ENCODE measurements around the gene HBG1. TPM values are rescaled to one million over a fixed set of nuclear protein-coding genes. Genes with fewer than 3 reads are reported as not detected.

HBG1 gene
- total RNA-seq, 5 donors from 2014 or later (not counting 1 experiment from before 2014, with no cell fraction given), result 1.8 to 6.4 (median 3.3) TPM; not detected in 2

GRCh38 chr11:5290106-5290505 lies 40.4 kb upstream of the HBG1 start:
- Histone ChIP-seq H3K27ac (ENCODE audit: low read length) (no peak overlapping the region), H3K27me3 (replicated peaks in 1 of 2; ENCODE audit: control insufficient read depth in 2 of 2, extremely low read depth in 1 of 2, insufficient read depth in 2 of 2, low read length in 1 of 2) (no peaks in the 10 kb centered on the region), H3K9me3 (no peaks in the 10 kb centered on the region), H3K36me3 (ENCODE audit: control insufficient read depth in 2 of 2, extremely low read depth in 1 of 2, insufficient read depth in 1 of 2, low read length in 1 of 2) (no peaks in the 10 kb centered on the region), H3K4me1 (ENCODE audit: control insufficient read depth in 1 of 2, extremely low read depth in 1 of 2, insufficient read depth in 2 of 2, low read length in 2 of 2) (no peaks in the 10 kb centered on the region), H3K4me3 (ENCODE audit: control insufficient read depth in 1 of 2, extremely low read depth in 1 of 2, low read length in 1 of 2) (no peak overlapping the region)
- H3K27ac Mint-ChIP-seq, result no peak overlapping the region
- ATAC-seq (replicated peaks in 1 of 4), result no peak
- H3K9me3 Mint-ChIP-seq, result peaks cover 0 to 4% (median 0%) of the 10 kb centered on the region in 3 donors
- H3K4me1 Mint-ChIP-seq, result no peaks in the 10 kb centered on the region
- DNase-seq, result no peak
- ChIA-PET POLR2A (no interaction called here), CTCF (no interaction called here)
- WGBS (ENCODE audit: insufficient coverage), result no CpG with 5 or more reads among the region's 1 CpG
- H3K4me3 Mint-ChIP-seq, result no peak overlapping the region
- H3K36me3 Mint-ChIP-seq, result no peaks in the 10 kb centered on the region
- H3K27me3 Mint-ChIP-seq, result no peaks in the 10 kb centered on the region

GRCh38 chr11:5289696-5290095 lies 40.0 kb upstream of the HBG1 start:
- Mint-ChIP-seq H3K4me1 (no peaks in the 10 kb centered on the region), H3K36me3 (no peaks in the 10 kb centered on the region), H3K27ac (no peak overlapping the region), H3K4me3 (no peak overlapping the region), H3K9me3 (peaks cover 0 to 4% (median 0%) of the 10 kb centered on the region in 3 donors), H3K27me3 (peaks cover 0 to 1% of the 10 kb centered on the region in 2 donors)
- DNase-seq, result no peak
- no peak overlapping the region for H3K27ac ChIP-seq (ENCODE audit: low read length)
- ChIA-PET POLR2A (no interaction called here), CTCF (no interaction called here)
- no peaks in the 10 kb centered on the region for H3K4me1 ChIP-seq (ENCODE audit: control insufficient read depth in 1 of 2, extremely low read depth in 1 of 2, insufficient read depth in 2 of 2, low read length in 2 of 2)
- H3K9me3 ChIP-seq, result no peaks in the 10 kb centered on the region
- H3K27me3 ChIP-seq (replicated peaks in 1 of 2; ENCODE audit: control insufficient read depth in 2 of 2, extremely low read depth in 1 of 2, insufficient read depth in 2 of 2, low read length in 1 of 2), result no peaks in the 10 kb centered on the region
- ATAC-seq (replicated peaks in 1 of 4), result no peak
- no peaks in the 10 kb centered on the region for H3K36me3 ChIP-seq (ENCODE audit: control insufficient read depth in 2 of 2, extremely low read depth in 1 of 2, insufficient read depth in 1 of 2, low read length in 1 of 2)
- no peak overlapping the region for H3K4me3 ChIP-seq (ENCODE audit: control insufficient read depth in 1 of 2, extremely low read depth in 1 of 2, low read length in 1 of 2)

DNA sequence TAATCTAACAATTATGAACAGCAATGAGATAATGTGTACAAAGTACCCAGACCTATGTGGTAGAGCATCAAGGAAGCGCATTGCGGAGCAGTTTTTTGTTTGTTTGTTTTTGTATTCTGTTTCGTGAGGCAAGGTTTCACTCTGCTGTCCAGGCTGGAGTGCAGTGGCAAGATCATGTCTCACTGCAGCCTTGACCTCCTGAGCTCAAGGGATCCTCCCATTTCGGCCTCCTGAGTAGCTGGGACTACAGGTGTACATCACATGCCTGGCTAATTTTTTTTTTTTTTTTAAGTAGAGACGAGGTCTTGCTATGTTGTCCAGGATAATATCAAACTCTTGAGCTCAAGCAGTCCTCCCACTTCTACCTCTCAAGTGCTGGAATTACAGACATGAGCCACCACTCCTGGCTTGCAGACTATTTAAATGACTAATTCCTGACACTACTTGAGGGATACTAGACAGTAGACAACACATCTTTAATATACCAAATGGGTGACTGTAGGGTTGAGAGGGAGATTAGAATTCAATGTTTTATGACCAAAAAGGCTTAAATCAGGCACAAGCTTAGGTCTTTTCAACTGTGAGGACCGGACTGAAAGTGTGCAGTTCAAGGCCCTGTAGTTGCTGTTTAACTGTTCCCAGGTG lies 39.4 kb upstream of the HBG1 start:
- CTCF ChIA-PET, result no interaction called here
- Mint-ChIP-seq H3K4me3 (no peak overlapping the region), H3K9me3 (peaks cover 0 to 4% (median 0%) of the 10 kb centered on the region in 3 donors), H3K27me3 (peaks cover 0 to 1% of the 10 kb centered on the region in 2 donors), H3K27ac (no peak overlapping the region), H3K4me1 (no peaks in the 10 kb centered on the region), H3K36me3 (no peaks in the 10 kb centered on the region)
- DNase-seq (no peak), ATAC-seq (replicated peaks in 1 of 4) (no peak)
- no peaks in the 10 kb centered on the region for H3K9me3 ChIP-seq
- POLR2A ChIA-PET, result no interaction called here
- H3K4me1 ChIP-seq (ENCODE audit: control insufficient read depth in 1 of 2, extremely low read depth in 1 of 2, insufficient read depth in 2 of 2, low read length in 2 of 2), result no peaks in the 10 kb centered on the region
- H3K27ac ChIP-seq (ENCODE audit: low read length), result no peak overlapping the region
- no peak overlapping the region for H3K4me3 ChIP-seq (ENCODE audit: control insufficient read depth in 1 of 2, extremely low read depth in 1 of 2, low read length in 1 of 2)
- WGBS (ENCODE audit: insufficient coverage), result 80% methylated on average over 1 of the region's 6 CpGs
- no peaks in the 10 kb centered on the region for H3K27me3 ChIP-seq (replicated peaks in 1 of 2; ENCODE audit: control insufficient read depth in 2 of 2, extremely low read depth in 1 of 2, insufficient read depth in 2 of 2, low read length in 1 of 2)
- H3K36me3 ChIP-seq (ENCODE audit: control insufficient read depth in 2 of 2, extremely low read depth in 1 of 2, insufficient read depth in 1 of 2, low read length in 1 of 2), result no peaks in the 10 kb centered on the region

GRCh38 chr11:5288108-5288905 lies 38.6 kb upstream of the HBG1 start:
- Histone ChIP-seq H3K4me3 (ENCODE audit: control insufficient read depth in 1 of 2, extremely low read depth in 1 of 2, low read length in 1 of 2) (no peak overlapping the region), H3K27ac (ENCODE audit: low read length) (no peak overlapping the region), H3K9me3 (no peaks in the 10 kb centered on the region), H3K4me1 (ENCODE audit: control insufficient read depth in 1 of 2, extremely low read depth in 1 of 2, insufficient read depth in 2 of 2, low read length in 2 of 2) (no peaks in the 10 kb centered on the region), H3K36me3 (ENCODE audit: control insufficient read depth in 2 of 2, extremely low read depth in 1 of 2, insufficient read depth in 1 of 2, low read length in 1 of 2) (no peaks in the 10 kb centered on the region), H3K27me3 (replicated peaks in 1 of 2; ENCODE audit: control insufficient read depth in 2 of 2, extremely low read depth in 1 of 2, insufficient read depth in 2 of 2, low read length in 1 of 2) (no peaks in the 10 kb centered on the region)
- ChIA-PET CTCF (no interaction called here), POLR2A (no interaction called here)
- no peak overlapping the region for H3K4me3 Mint-ChIP-seq
- H3K27ac Mint-ChIP-seq, result no peak overlapping the region
- DNase-seq (no peak), ATAC-seq (replicated peaks in 1 of 4) (no peak)
- H3K36me3 Mint-ChIP-seq, result no peaks in the 10 kb centered on the region
- WGBS (ENCODE audit: insufficient coverage), result no CpG with 5 or more reads among the region's 7 CpGs
- no peaks in the 10 kb centered on the region for H3K4me1 Mint-ChIP-seq
- peaks cover 0 to 4% (median 0%) of the 10 kb centered on the region in 3 donors for H3K9me3 Mint-ChIP-seq
- peaks cover 0 to 1% of the 10 kb centered on the region in 2 donors for H3K27me3 Mint-ChIP-seq

GRCh38 chr11:5286901-5287300 lies 37.2 kb upstream of the HBG1 start:
- Histone ChIP-seq H3K4me3 (ENCODE audit: control insufficient read depth in 1 of 2, extremely low read depth in 1 of 2, low read length in 1 of 2) (no peak overlapping the region), H3K4me1 (ENCODE audit: control insufficient read depth in 1 of 2, extremely low read depth in 1 of 2, insufficient read depth in 2 of 2, low read length in 2 of 2) (no peaks in the 10 kb centered on the region), H3K9me3 (no peaks in the 10 kb centered on the region), H3K27me3 (replicated peaks in 1 of 2; ENCODE audit: control insufficient read depth in 2 of 2, extremely low read depth in 1 of 2, insufficient read depth in 2 of 2, low read length in 1 of 2) (no peaks in the 10 kb centered on the region), H3K27ac (ENCODE audit: low read length) (no peak overlapping the region), H3K36me3 (ENCODE audit: control insufficient read depth in 2 of 2, extremely low read depth in 1 of 2, insufficient read depth in 1 of 2, low read length in 1 of 2) (no peaks in the 10 kb centered on the region)
- no CpG with 5 or more reads among the region's 3 CpGs for WGBS (ENCODE audit: insufficient coverage)
- H3K9me3 Mint-ChIP-seq, result no peaks in the 10 kb centered on the region
- peaks cover 1 to 4% of the 10 kb centered on the region in 2 donors for H3K27me3 Mint-ChIP-seq
- ChIA-PET CTCF (no interaction called here), POLR2A (no interaction called here)
- H3K4me3 Mint-ChIP-seq, result no peak overlapping the region
- ATAC-seq (replicated peaks in 1 of 4) (no peak), DNase-seq (no peak)
- H3K4me1 Mint-ChIP-seq, result no peaks in the 10 kb centered on the region
- no peaks in the 10 kb centered on the region for H3K36me3 Mint-ChIP-seq
- no peak overlapping the region for H3K27ac Mint-ChIP-seq

DNA sequence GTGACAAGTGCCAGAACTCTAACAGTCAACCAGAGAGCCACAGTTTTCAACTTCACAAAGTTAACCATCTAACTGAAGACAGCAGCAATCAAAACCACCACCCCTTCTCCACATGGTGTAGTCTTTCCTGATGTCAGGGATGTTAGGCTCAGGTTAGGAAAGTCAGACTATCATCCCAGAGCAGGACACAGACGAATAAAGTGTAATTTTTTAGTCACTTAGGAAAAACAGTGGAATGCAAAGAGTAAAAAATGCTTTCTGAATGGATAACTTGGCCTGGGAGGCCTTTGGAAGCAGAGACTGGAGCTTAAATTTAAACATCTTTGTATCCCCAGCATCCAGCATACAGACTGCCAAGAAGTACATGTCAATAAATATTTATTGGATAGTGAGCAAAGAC lies 36.7 kb upstream of the HBG1 start:
- Mint-ChIP-seq H3K9me3 (no peaks in the 10 kb centered on the region), H3K4me3 (no peak overlapping the region), H3K27ac (no peak overlapping the region), H3K4me1 (no peaks in the 10 kb centered on the region), H3K36me3 (no peaks in the 10 kb centered on the region), H3K27me3 (peaks cover 1 to 4% of the 10 kb centered on the region in 2 donors)
- WGBS (ENCODE audit: insufficient coverage), result 25% methylated on average over 1 of the region's 1 CpG
- ChIA-PET CTCF (no interaction called here), POLR2A (no interaction called here)
- no peaks in the 10 kb centered on the region for H3K27me3 ChIP-seq (replicated peaks in 1 of 2; ENCODE audit: control insufficient read depth in 2 of 2, extremely low read depth in 1 of 2, insufficient read depth in 2 of 2, low read length in 1 of 2)
- DNase-seq (no peak), ATAC-seq (replicated peaks in 1 of 4) (no peak)
- H3K4me3 ChIP-seq (ENCODE audit: control insufficient read depth in 1 of 2, extremely low read depth in 1 of 2, low read length in 1 of 2), result no peak overlapping the region
- no peaks in the 10 kb centered on the region for H3K36me3 ChIP-seq (ENCODE audit: control insufficient read depth in 2 of 2, extremely low read depth in 1 of 2, insufficient read depth in 1 of 2, low read length in 1 of 2)
- no peak overlapping the region for H3K27ac ChIP-seq (ENCODE audit: low read length)
- no peaks in the 10 kb centered on the region for H3K9me3 ChIP-seq
- H3K4me1 ChIP-seq (ENCODE audit: control insufficient read depth in 1 of 2, extremely low read depth in 1 of 2, insufficient read depth in 2 of 2, low read length in 2 of 2), result no peaks in the 10 kb centered on the region
